DMS79 treated with DMSO at 0.1 percent for 48 hours (cell line): ENCODE measurements around the gene PLEKHG1.

Experiments
- DNase-seq: peaks from one replicate; lab custom pipeline; 2025; lab: John Stamatoyannopoulos, UW

Gene PLEKHG1

DNA sequence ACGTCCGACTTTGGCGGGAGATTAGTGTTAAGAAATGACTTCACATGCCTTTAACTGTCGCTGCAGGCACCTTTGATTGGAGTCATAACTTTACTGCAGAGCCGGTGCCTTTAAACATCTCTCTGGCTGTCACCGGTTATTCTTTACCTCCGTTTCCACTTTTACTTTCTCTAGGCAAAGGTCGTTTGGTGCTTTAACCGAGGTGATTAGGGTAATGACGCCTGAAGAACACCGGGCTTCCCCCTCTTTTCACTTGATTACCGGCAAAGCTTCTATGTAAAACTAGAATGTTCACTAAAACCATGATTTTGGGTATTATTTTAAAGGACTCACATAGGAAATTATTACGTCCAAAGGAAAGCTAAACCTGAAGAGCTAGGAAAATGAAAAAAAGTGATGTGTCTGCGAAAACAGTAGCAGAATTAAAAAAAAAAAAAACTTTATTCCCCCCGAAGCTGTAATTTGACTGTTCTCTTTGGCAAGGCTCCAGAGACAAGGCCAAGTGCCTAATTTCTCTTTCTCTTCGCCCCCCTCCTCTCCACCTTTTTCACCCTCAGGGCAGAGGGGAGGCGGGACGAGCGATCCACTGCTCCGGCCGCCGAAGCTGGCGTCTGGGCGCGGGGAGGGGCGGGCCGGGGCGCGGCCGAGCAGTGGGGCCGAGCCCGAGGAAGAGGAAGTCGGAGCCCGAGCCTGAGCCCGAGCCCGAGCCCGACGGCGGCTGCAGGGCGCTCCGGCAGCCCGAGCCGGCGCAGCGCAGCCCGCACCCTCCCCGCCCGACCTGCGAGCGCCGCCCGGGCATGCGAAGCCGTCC, at the start of gene PLEKHG1:
Gene PLEKHG1, plus strand, starts transcription at position 687 of the 811 bp plus-strand sequence. CDS start 133,797 bp downstream, outside the sequence.
- peak; percentile 43 for DNase-seq

DNA sequence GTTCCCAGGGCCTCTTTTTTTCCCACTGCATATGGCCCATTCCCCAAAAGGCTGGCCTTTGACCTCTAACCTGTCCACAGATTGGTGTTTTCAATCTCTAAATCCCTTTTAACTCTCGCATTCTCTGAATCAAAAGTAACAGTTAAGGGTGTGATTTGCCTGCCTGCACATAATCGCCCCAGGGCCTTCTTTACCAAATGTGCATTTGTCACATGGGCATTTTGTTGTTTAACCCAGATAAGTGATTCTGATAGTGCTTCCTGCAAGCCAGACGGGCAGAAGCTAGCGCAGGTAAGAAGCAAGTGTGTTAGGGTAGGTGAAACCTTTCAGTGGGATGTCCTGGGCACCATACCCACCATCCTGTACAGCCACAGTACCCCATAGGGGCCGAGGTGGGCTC, 49.4 kb upstream of the PLEKHG1 start:
- DNase-seq, result no peak

DNA sequence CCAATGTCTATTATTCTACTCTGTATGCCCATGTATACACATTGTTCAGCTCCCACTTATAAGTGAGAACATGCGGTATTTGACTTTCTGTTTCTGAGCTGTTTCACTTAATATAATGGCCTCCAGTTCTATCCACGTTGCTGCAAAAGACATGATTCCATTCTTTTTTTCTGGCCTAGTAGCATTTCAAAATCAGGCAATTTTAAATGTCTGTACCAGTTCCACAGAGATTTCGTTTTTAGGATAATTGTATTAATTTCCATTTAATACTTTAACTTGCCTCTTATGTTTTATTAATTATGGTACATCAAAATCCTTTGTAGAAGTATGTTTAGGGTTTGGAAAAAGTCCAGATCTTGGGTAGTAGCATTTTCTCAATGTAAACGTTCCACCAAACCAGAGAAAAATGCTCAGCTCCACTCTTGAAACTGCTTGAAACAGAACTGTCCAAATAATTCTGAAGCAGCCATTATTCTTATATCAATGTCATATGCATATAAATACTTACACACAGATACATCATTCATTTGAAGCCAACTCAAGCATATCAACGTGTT, 42.6 kb upstream of the PLEKHG1 start:
- no peak for DNase-seq

DNA sequence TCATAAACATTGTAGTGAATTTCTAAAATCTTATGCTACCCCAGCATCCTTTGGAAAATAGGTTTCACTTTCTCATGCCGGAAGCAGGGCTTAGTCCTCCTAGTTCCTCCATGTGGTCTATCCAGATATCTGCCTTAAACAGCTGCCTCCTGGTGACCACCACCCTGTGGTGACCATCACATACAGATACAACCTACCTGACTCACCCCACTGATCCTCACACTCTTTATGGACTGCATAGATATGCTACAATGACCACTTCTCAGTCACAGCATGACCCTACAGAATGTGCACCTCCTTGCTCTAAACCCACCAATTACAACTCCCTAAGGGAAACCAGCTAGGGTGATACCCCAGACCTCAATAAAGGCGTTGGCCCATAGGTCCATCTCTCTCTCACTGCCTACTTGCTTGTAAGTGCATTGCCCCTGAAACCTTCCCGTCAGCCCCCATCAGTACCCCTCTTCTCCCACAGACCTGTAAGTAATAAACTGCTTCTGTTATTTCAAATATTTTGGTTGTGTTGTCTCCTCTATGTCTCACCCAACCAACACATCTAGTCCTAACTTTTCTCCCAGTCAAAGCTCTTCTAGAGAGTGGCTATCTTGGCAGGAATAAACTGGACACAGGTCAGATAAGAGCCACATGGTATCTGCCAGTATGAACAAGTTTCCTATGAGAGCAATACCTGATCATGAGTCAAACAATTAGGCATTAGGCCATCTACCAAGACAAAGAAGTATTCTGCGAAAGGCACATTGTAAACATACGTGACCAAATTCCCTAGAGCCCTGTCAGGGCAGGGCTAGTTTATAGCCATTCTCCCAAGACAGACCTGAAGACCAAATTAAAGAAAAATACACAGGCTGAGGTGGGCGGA, 39.4 kb upstream of the PLEKHG1 start:
- no peak for DNase-seq

DNA sequence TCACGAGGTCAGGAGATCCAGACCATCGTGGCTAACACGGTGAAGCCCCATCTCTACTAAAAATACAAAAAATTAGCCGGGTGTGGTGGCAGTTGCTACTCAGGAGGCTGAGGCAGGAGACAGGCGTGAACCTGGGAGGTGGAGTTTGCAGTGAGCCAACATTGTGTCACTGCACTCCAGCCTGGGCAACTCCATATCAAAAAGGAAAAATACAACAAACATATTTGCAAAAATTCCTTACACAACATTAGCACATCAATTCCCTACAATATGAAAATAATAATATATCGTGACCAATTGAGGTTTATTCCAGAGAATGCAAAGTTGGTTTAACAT, 38.8 kb upstream of the PLEKHG1 start:
- no peak for DNase-seq

DNA sequence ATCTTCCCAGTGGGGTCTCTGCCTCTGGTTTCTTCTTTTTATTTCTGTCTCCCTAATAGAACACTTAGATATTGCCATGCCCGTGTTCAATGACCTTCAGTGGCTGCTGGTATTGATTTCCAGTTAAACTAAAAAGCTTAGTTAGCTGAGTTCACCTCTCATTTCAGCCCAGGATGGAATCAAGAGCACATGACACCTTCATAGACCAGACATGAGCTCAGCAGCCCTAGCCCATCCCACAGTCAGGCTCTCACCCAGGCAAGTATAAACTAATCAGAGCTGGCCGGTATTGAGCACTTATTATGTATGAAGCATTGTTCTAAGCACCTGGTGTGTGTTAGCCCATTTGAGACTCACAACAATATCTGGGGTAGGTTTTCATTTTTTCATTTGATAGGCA, 33.7 kb upstream of the PLEKHG1 start:
- no peak for DNase-seq

DNA sequence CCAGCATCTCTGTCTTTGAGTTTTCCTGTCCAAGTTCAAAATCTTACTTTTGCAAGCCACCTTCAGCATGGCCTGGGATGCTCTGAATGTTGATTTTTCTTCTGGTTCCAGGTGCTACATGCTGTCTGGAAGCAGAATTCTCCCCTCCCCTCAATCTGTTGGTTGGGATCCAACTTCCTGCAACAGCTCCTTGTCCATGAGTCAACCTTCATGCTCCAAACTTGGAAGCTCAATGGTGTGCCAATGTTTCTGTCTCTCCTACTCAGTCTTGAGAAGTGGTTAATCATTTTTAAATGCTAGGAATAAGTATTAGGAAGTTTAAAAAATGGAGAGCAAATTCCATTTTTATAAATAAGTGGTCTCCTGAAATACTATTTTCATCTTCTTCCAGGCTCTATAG, 33.2 kb upstream of the PLEKHG1 start:
- no peak for DNase-seq

DNA sequence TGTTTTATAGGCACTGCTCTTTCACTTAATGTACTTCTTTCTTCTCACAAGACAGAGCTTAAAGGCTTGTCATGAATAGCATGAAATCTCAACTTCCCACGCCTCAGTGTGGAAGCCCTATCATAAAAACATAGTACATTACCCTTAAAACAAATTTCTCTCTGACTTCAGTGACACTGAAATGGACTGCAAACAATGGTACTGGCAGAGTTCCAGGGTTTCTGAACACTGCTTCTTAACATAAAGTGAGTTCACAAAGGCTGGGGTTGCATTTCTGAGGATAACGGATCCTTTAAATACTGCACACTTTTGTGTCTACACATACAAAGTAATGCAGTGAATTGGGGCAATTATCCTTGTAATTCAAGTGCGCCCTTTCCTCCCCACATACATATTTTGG, 32.3 kb upstream of the PLEKHG1 start:
- DNase-seq, result peak; percentile 32

DNA sequence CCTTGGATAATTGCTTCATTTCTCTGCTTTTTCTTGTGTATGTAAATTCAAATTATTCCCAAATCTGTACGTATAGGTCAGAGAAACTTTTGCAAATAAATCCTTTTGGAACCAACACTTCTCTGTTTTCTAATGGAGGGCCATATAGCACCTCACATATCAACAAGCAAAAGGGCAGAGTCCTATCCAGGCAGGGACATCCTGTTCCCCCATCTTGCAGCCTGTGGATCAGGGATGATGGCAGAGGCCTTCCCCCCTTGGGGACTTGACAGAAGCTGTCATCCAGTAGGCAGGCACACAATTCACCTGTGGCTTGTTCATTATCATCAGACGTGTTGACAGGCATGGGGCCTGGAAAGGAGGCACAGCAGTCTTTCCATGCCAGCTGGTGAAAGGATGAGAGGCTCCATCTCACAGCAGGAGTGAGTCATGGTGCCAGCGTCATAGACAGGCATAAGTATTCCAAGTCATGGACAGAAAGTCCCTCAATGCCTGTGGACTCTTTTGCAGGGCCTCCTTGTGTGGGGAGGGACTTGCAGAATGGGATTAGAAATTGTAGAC, 31.8 kb upstream of the PLEKHG1 start:
- DNase-seq, result peak; percentile 21

DNA sequence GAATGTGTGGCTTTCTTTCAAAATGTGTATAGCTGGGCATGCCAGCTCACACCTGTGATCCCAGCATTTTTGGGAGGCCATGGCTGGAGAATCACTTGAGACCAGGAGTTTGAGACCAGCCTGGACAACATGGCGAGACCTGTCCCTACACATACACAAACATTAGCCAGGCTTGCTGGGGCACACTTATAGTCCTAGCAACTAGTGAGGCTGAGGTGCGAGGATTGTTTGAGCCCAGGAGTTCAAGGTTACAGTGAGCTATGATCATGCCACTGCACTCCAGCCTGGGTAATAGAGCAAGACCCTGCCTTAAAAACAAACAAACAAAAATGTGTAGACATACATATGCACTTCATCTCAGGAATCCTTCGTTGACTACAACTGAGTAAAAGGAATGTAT, 31.1 kb upstream of the PLEKHG1 start:
- no peak for DNase-seq

DNA sequence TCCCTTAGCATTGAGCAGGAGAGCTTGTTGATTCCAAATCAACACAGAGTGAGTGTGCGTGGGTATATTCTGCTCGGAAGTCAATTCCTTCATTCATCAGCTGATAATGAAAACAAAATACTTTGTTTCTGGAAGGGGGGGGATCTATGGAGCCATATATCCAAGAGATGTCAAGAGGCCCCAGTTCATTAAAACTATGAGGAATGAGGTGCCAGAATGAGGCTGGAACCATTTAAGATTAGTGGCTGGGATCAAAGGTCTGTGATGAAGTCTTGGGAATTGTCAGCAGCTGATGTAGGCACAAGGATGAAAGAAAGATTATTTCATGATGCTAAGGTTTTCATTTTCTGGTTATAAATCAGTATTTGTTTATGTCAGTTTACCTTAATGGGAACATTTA, 30.5 kb upstream of the PLEKHG1 start:
- DNase-seq, result no peak

DNA sequence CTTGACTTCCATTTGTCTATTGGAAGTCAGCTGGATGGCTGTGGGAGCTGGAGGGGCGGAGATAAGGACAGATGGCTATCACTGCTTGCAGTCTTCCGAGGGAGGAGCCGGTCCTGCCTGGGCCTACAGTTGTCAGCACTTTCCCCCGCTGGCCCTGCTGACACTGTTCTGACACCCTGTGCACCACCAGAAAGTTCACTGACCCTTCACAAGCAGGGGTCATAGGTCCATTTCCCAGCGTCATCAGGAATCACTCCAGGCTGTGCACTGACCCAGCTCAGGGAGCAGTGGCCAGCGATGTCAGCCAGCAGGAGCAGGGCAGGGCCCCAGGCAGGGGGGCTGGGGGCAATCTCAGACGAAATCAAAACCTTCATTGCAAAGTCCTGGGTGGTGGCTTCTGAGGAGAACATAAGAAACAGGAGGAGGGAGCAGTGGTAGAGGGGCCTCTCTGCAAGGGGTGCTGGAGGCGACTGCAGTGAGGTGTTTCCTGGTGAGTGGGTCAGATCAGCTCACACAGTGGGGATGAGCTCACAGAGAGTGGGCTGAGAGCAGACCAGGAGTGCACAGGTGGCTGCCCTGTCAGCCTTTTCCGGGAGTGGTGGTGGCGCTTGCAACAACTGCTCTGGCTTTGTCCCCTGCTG, 26.5 kb upstream of the PLEKHG1 start:
- DNase-seq, result no peak

DNA sequence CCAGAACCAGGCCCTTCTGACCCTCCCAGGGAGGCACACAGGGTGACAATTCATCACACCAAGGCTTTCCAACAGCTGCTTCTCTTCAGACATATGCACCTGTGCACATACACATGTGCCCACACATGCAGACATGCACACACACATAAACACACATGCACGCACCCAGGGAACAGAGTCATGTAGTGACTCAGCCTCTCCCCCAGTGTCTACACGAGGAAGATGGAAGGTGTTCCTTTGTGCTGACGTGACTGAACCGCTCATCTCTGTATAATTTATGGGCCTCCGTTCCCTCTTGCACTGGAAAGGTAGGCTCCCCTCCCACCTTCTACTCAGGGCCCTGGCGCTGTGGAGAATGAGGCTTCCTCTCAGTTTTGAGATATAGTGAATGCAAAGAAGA, 23.8 kb upstream of the PLEKHG1 start:
- no peak for DNase-seq

DNA sequence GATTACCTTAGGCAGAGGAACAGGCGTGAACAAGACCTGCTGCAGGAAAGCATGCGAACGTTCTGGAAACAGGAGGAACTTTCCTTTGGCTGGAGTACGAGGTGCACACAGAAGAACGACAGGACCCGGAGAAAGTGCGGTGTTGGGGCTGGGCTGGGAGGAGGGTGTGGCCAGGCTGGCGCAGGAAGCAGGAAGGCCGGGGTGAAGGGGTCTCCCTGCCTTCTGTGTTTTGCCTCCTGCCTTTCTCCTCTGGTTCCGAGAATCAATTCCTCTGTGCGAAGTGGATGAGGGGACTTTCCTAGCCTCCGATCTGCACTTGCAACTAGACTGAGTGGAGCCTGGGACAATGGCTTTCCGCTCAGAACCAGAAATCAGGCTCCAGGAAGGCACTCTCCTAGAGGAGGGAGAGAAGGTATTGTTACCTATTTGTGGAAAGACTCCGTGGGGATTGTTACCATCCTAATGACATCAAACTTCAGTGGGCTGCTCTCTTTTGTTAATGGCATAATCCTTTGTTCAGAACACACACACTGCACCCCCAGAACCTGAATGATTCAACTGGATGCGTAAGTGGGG, 22.9 kb upstream of the PLEKHG1 start:
- DNase-seq, result no peak

DNA sequence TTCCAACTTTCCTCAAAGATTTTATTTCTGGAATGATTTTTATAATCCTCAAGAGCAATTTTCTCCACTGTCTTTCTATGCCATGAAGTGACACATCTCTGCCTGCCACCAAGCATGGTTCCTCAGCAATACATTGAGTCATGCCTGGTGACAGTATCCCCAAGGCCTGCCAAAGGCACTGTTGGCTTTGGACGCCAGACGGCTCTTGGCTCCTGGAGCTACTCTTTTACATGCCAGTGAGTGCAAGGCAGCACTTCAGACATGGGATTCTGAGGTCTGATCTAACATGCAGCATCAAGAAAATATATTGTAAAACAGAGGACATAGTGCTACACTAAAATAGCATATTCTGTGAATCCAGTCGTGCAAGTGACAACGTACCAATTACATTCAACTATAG, 20.1 kb upstream of the PLEKHG1 start:
- no peak for DNase-seq

DNA sequence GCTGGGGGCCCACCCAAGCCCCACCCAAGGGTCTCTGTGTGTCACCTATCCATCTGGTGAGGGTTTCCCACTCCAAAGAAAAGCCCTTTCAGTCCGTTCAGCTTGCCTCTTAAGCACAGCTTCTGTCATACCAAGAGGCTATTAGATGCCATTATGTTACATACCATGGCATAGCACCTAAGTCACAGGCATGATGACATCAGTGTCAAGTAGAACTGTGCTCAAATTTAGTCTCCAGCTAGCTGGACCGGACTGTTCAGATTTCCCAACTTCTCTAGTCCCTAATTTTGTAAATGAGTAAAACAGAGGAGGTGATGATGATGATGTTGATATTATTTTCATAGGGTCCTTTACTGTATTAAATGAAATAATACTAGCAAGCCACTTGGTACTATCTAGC, 19.2 kb upstream of the PLEKHG1 start:
- no peak for DNase-seq

DNA sequence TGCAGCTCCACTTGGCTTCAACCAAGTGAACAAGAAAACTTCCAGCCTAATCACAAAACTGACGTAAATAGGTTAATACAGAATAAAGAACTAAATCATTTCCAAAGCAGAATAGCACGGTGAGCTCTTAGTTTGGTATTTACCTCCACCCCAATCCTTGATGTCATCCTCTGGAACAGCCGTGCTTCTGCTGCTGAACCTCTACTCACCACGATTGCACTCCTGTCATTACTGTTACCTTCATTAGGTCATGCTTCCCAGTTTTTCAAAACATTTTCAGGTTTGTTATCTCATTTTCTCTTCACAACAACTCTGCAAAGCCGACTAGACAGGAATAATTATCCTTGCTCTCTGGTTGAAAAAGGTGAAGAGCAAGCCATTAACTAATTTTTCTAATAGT, 15.6 kb upstream of the PLEKHG1 start:
- no peak for DNase-seq

DNA sequence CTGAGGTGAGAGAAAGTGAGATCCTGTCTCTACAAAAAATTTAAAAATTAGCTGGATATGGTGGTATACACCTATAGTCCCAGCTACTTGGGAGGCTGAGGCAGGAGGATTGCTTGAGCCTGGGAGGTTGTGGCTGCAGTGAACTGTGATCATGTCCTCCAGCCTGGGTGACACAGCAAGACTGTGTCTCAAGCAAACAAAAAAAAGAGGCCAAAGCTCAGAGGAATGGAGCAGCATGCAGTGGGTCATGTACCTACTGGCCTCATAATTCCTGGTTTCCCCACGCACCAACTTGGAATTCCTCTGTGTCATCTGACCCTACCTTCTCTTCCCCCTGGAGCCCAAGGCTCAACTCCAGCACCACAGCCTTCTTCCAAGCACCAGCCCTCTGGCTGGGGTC, 15.1 kb upstream of the PLEKHG1 start:
- no peak for DNase-seq

DNA sequence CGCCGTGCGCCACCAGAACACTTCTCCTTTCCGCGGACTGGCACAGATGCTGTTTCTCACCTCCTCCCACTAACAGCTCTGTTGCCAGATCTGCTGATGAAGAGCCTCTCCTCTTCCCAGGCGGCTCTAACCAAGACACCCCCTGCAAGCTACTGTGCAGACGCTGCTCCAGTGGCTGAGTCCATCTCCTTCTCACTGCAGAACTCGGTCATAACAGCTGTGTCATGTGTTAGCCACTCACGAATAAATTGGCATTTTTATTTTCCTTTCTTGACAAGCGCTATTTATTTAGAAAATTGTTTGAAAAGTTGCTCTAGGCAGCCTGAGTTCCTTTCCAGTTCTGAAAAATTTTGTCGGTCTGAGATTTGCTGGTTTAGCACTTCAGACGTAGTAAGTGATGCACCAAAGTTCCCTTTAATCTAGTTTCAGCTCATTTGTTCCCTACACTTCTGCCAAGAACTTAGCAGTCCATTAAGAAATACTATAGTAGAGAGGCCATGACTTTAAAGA, 12.8 kb upstream of the PLEKHG1 start:
- DNase-seq, result peak; percentile 78

DNA sequence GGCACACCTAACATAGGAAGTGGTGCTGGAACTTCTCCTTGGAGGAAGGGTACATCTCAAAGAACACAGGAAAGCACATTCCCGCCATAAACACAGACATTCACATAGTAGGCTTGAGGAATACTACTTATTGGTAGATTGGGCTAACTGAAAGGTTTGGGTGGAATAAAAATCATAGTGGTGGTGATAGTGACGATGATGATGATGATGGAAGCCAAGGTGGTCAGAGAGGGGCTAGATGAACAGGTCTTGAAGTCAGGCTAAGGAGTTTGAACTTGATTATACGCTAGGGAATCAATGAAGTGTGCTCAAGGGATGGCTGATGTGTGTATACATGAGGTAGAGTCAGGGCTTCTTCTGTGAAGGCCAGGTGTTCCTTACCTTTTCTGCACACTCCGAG, 12.0 kb upstream of the PLEKHG1 start:
- no peak for DNase-seq

DNA sequence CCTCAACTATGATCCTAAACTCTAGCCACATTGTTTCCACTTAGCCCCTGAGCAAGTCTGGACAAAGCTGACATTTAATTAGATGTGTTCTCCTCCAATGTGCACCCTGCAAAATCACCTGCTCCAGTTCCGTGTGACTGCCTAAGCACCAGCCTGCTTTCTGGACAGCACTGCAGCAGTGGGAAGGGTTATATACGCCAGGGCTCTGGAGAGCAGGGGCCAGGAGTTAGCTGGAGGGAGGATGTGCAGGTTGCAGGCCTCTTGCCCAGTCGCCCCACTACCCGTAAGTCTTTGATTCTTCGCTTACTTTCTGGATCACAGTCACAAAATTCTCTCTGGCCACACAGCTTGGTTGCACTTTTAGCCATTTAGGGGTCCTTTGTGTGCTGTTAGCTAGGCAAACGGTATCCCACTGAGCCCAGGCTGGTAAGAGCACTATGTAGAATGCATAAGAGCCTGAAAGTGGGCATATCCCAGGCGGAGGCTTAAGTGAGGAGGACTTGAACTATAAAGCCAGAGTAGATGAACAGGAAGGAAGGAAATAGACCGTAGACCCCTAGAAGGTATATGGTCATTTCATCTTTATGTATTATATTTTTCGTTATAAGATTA, 10.7 kb upstream of the PLEKHG1 start:
- DNase-seq, result peak; percentile 89
